NCI-H526 treated with DMSO at 0.1 percent for 48 hours (cell line): Measurements from ENCODE around the gene STX19.

Experiments used
- DNase-seq: peaks from one replicate; lab custom pipeline; 2025; lab: John Stamatoyannopoulos, UW

The STX19 gene

GRCh38 chr3:94026623-94027022 lies 1.8 kb downstream of the STX19 start:
- DNase-seq, result no peak

- DNase-seq, result no peak
These were observed 4.0 kb downstream of the STX19 start for GRCh38 chr3:94024385-94024784.

- DNase-seq, result no peak
These were observed 8.1 kb downstream of the STX19 start for GRCh38 chr3:94020293-94020692.

GRCh38 chr3:94019659-94020058 lies 8.7 kb downstream of the STX19 start:
- no peak for DNase-seq

- no peak for DNase-seq
These were observed 13.4 kb downstream of the STX19 start for GRCh38 chr3:94015025-94015424.

- DNase-seq, result no peak
These were observed 16.2 kb downstream of the STX19 start for GRCh38 chr3:94012185-94012584.

GRCh38 chr3:94011233-94011711 lies 17.1 kb downstream of the STX19 start:
- DNase-seq, result no peak

- no peak for DNase-seq
These were observed 18.8 kb downstream of the STX19 start for GRCh38 chr3:94009608-94010007.

GRCh38 chr3:94008253-94008652 lies 20.1 kb downstream of the STX19 start:
- DNase-seq, result no peak

- peak; percentile 41 for DNase-seq
These were observed 24.0 kb downstream of the STX19 start for GRCh38 chr3:94004301-94004910.

GRCh38 chr3:94001827-94002495 lies 26.4 kb downstream of the STX19 start:
- no peak for DNase-seq

- no peak for DNase-seq
These were observed 27.2 kb downstream of the STX19 start for GRCh38 chr3:94001191-94001590.

GRCh38 chr3:93994056-93994455 lies 34.3 kb downstream of the STX19 start:
- DNase-seq, result no peak

- DNase-seq, result no peak
These were observed 36.2 kb downstream of the STX19 start for GRCh38 chr3:93992207-93992606.

- no peak for DNase-seq
These were observed 36.8 kb downstream of the STX19 start for GRCh38 chr3:93991631-93992030.

- no peak for DNase-seq
These were observed 39.2 kb downstream of the STX19 start for GRCh38 chr3:93989241-93989640.

- DNase-seq, result no peak
These were observed 39.6 kb downstream of the STX19 start for GRCh38 chr3:93988764-93989163.

GRCh38 chr3:93988283-93988682 lies 40.1 kb downstream of the STX19 start:
- no peak for DNase-seq

- DNase-seq, result no peak
These were observed 43.8 kb downstream of the STX19 start for GRCh38 chr3:93984618-93985017.

- no peak for DNase-seq
These were observed 45.0 kb downstream of the STX19 start for GRCh38 chr3:93983408-93983807.

- no peak for DNase-seq
These were observed 46.7 kb downstream of the STX19 start for GRCh38 chr3:93981649-93982048.

- DNase-seq, result peak; percentile 96
These were observed 48.3 kb downstream of the STX19 start, which contains the start of gene ARL13B for GRCh38 chr3:93979850-93980676. Gene ARL13B, plus strand, starts transcription at chr3:93980155. Its CDS starts 269 bp downstream, at chr3:93980424.
